Inflammatory macrophage treated with lipopolysaccharide for 1 hour (primary cell): Measurements from ENCODE around the gene CLDN1.

ENCODE experiments used
- DNase-seq, 2 donors: peaks; one replicate each; pipeline ENCODE4 v3.0.0-alpha.2; 2020 to 2022

The CLDN1 gene

DNA sequence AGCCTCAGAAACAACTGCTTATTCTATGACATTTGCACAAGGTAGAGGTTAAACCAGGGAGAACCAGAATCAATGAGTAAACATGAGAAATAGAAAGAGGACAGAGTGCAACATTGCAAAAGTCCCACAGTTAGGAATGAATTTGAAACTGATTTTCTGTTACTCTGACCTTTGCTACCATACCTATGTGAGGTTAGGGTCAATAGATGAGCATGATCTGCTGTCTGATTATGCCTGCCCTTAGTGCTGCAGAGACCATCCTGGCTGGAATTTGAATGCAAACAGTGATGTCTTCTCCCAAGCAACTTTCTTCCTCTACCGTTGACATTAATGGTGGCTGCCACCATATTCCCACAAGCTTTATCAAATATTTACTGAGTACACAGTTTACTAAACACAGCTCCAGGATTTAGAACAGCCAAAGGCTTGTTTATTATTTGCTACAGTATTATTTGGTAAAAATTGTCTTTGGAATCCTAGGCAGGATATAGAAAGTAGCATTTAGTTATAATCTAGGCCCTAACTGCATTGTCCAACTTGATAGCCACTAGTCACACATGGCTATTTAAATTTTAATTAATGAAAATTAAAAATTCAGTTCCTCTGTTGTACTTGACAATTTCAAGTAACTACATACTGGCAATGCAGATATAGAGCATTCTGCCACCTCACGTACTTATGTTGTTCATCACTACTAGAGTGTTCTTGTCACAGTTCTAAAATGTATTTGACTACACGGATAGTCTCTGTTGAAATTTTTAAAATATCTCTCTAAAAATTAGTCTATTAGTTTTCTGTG is 8.9 kb upstream of the CLDN1 start:
- no peak for DNase-seq

DNA sequence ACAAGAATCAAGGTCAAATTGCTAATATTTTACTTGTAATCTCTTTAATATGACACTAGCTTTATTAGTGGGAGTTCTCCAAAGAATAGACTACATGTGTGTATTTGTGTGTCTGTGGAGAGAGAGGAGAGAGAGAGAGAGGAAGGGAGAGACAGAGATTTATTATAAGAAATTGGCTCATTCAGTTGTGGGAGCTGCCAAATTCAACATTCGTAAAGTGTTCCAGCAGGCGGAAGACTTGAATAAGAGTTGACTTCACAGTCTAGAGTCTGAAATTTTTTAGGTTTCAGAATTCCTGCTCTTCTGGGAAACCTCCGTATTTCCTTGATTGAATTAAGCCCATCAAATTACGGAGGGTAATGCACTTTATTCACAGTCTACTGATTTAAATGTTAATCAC is 4.7 kb upstream of the CLDN1 start:
- DNase-seq, result no peak

DNA sequence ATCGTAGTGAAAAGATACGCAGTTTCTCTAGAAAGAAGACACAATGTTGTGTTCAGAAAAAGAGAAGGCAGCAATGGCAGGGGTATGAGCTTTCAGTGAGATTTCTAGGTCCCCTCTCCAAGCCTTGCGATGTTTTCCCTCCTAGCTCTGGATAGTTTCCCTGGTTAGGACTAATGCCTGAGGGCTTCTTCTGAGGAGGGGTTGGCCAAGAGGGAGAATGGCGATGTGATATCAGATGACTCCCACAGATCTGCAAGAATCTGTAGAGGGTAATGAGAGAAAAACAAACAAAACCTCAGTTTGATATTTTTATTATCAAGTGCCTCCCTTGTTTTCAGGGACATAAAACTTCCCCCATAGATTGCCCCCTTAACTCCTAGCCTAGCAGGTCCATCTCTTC is 4.1 kb upstream of the CLDN1 start:
- no peak for DNase-seq

DNA sequence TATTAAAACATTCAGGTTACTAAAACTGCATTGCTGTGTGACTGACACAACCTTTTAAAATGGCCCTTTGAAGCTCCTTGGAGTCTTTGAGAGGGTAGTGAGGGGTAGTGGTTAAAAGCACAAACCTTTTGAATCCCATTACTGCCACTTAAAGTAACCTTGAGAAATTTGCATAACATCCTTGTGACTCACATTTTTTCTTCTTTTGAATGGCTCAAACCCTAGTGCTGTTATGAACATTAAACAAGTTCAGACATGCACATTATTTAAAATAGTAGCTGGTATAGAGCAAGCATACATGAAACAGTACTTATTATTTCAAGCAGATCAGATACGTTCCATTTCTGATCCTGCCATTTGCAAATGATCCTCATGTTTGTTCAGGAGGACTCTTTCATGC is 3.7 kb upstream of the CLDN1 start:
- DNase-seq, result no peak

DNA sequence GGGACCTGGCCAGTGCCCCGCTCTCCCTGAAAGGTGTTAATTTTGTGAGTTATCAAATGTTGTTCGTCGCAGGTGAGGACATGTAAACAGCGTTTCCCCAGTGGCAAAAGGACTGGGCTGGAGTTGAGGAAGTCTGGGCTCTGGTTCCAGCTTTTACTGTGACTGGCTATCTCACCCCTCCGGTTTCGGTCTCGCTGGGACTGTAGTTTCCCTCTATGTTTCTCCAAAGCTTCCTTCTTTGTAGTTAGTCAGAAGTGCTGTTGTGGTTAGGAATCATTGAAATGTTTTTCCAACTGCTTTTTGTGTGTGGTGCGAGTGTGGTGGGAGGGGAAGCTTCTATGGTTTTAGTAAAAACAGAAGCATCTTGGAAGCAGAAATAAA is 990 bp upstream of the CLDN1 start:
- DNase-seq, result peak; percentile 81 to 82

DNA sequence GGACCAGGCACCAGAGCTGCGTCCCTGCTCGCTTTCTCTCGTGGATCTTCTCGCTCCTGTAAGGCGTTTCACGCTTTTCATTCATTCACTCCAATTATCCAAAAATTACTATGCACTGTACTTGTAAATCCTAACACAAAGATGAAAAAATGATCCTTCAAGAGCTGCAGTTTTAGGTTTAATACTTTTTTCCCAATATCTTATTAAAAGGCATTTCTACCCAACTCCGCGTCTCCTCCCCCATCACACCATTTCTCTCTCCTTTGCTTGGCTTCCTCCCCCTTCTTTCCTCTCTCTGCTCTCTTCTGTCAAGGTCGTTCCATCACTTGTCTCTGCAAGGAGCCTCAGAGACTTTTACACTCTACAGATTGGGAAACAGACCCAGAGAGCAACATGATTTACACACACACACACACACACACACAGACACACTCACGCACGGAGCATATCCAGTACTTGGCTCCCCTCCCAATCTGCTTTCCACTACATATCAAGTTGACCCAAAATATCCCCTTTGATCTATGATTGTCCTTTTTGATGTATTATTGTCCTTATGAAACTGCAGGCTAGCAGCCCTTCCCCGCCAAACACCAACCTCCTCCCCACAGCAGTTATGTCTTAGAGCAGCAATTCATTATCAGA is 479 bp upstream of the CLDN1 start:
- peak in 1 of 2 donors; percentile 6 for DNase-seq

DNA sequence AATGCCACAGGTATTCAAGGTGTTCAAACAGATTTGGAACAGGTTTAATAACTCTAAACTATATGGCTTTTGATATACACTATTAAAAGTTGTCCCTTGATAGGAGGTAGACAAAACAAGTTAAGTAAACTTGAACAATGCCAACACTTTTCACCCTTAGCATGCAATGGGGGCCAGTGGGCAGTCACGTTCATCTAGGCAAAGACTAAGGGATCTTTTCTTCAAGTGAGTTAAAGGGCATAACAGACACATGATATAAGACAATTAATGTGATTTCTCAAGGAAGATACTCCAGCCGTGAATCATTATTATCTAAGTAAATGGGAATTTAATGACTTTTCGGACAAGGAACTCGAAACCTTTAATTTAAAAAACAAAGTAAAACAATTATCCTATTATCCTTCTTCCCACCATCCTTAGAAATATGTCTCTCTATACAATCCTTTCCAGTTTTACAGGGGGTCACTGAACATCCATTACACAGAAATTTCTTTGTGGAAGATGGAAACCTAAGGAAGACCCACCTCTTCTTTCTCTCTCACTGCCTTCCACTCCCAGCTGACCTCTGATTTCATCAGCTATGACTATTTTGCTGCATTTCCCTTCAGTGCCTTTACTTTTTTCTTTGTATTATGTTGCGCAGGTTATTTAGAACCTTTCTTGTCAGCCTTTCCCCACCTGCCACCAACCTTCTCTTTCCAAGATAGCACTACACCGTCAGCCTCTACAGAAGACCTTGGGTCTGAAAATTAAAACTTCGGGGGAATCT is 1.5 kb downstream of the CLDN1 start:
- no peak for DNase-seq

DNA sequence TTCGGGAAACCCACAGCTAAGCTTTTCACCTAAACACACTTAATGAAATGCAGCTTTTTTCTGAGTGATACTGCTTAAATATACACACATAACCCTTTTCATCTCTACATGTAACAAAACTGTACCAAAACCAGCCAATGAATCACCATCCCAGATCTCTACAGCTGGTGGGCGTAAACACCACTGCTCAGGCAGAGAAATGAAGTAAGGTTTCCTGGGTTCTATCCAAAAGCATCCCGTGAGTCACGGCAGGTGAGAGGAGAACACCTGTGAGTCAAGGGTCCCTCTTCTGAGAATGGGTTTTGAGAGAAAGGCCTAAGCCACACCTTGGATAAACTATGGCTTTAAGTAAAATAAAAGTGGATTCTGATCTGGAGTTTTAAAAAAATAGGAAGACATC is 2.6 kb downstream of the CLDN1 start:
- DNase-seq, result no peak

DNA sequence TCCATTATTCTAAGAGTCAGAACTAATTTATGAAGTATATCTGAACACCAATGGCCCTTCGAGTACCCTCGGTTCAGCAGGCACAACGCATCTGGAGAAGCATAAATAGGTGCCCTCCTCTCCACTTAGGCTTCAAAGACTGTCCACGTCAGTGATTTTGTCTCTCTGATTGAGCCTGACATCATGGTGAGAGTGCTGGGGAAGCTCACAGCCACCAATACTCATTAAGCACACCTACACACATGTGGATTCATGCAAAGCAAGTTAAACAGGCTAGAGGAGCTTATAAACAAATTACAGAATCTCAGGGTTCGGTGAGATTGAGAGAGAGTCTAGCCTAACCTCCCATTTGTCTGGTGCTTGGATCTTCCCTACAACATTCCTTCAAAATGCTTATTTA is 3.6 kb downstream of the CLDN1 start:
- DNase-seq, result no peak

DNA sequence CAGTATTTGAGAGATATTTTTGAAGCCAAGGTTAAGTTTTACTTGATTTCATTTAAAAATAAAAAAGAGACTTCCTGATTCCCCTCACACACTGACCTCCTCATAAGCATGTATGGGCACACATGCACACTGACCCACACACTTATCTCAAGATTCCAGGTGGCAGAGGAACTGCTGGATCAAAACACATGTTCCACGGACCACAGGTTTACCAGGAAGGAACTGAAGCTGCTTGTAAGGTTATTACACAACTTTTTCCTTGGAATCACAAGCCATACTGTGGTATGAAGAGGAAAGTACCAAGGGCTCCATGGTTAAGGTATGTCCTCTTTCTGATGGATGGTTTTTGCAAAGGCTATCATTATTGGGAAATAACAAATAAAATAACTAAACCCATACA is 7.5 kb downstream of the CLDN1 start:
- no peak for DNase-seq

DNA sequence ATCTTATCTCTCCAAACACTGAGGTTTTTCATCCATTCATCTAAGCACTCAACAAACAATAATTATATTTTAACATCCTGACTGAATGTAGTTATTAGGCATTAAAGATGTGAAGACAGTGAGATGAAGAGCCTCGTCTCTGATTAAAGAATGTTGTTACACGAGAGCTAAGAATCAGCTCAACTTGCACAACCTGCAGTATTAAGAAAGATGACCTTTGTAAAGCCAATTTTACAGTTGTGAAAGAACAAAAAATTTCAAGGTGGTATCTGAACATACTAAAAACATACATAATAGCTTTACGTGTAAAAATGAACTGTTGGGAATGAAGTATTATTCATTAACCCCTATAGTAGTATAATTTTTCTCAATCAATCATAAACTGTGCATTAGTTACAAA is 12.8 kb downstream of the CLDN1 start:
- DNase-seq, result no peak

DNA sequence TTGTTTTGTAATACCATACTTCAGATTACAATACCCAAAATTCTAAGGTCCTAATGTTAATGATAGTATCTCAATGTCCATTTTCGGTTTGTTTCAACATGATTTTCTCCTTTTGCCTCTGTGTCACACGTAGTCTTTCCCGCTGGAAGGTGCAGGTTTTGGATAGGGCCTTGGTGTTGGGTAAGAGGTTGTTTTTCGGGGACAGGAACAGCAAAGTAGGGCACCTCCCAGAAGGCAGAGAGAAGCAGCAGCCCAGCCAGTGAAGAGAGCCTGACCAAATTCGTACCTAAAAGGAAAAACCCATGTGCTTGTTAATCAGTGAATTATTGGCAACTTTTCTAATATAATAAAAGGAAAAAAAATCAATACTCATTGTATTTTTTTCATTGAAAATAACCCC is 14.1 kb downstream of the CLDN1 start:
- DNase-seq, result no peak

DNA sequence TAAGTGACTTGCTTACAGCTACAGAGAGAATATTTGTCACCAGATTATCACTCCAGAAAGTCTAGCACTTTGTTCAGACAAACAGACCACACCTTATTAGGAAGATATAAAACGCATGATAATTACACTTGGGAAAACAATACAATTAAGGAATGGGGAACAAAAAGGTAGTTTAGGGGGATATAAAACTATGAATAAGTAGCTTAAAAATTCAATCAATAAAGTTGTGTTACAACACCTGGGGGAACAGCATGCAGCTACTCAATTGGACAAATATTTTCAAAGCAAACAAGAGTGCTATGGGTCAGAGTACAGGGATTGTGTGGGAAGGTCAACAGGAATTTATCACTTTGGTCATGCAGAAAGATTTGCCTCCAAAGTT is 15.1 kb downstream of the CLDN1 start:
- no peak for DNase-seq

DNA sequence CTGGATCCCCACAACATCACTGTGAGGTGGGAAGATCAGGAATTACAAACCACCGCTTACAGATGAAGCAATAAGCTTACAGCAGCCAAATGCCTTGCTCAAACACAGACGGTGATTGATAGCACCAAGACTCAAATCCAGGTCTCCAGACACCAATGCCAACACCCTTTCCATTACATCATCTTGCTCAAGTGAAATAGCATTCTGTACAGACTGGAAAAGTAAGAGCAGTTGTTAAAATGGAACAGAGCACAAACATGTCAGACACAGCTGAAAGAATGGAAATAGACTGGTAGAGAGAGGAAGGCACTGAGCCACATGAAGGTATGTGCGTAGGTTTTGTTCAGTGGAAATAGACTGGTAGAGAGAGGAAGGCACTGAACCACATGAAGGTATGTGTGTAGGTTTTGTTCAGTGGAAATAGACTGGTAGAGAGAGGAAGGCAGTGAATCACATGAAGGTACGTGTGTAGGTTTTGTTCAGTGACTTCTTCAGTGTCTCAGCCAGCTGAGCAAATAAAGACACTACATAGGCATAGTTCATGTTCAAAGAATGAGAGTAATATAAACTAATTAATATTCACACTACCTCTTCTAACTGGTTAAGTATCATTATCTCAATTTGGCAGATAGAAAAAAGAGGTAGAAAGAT is 15.6 kb downstream of the CLDN1 start:
- DNase-seq, result no peak

DNA sequence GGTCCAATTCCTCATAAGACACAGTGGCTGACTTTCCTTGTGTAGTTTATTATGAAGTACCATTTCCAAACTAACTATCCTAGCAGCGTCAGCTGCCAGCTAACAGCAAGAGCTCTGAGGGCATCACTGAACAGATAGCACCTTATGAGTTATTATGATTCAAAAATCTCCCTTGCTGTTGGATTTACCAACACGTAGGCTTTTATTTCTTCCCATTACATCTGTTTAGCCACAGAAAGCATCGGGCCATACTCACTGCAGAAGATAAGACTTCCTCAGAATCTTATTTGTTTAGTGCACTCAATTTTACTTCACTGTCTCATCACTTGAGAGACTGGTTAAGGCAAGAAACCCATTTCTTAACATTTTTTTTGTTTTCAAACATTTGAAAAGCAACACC is 16.2 kb downstream of the CLDN1 start:
- DNase-seq, result no peak

DNA sequence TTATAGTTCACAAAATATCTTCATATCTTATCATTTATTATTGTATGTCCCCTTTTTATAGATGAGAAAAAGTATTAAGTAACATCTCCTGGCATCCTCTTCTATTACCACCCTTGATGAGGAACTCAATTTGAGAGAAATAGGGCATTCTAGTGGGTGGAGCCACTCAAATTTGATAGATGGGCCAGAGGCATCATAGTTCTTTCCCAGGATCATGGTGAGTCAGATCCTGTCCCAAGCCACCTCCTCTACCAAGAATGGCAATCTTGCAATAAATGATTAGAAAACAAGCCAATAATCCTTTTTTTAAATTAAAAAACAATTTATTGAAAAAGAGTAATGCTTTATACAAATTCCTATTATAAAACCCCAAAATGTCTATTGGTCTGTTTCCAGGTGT is 16.8 kb downstream of the CLDN1 start:
- DNase-seq, result peak in 1 of 2 donors; percentile 19

DNA sequence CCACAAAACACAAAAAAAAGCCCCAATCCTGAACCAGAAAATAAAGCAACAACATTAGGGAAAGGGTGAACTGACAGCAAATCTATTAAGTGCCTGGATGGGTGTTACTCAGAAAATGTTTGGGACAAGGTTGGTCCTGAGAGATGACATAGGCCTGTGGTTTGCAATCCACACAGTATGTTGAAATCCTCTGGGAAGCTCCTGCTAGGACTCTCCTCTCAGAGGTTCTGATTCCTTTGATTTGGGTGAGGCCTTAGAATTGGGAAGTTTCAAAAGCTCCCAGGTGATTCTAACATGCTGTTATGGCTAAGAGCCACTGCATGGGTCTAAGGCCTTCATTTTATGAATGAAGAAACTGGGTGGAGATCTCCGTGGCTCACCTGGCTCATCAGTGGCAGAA is 18.4 kb downstream of the CLDN1 start:
- DNase-seq, result no peak

DNA sequence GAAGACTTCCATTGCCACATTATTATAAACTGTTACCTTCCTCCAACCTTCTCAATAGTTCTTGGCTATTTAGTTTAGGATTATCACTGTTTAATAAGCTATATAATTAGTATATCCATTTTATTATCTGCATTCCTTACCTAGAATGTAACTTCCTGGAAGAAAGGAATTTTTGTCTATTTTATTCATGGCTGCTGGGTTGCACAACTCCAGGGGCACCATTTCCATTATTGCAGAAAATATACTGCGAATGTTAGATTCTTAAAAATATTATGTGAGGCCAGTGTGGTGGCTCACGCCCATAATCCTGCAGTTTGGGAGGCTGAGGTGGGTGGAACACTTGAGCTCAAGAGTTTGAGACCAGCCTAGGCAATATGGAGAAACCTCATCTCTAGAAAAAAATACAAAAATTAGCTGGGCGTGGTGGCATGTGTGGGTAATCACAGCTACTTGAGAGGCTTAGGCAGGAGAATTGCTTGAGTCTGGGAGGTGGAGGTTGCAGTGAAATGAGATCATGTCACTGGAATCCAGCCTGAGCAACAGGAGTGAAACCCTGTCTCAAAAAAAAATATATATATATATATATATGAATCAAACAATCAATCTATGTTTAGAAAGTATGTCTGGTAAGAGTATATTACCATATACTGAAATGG is 19.9 kb downstream of the CLDN1 start:
- DNase-seq, result no peak

DNA sequence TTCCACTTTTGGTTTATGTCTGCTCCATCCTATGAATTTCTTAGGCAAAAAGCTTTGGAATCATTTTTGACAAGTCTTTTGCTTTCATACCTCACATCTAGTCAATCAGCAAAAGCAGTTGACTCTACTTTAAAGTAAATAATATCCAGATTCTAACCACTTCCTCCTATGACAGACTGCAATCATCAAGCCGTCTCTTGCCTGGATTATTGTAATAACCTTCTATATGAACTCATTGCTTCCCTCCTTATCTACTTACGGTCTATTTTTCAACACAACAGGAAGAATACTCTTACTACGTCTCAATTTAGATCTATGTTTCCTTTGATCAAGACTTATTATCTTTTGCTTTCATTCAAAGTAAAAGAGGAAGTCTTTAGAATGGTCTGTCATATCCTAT is 20.7 kb downstream of the CLDN1 start:
- DNase-seq, result peak; percentile 13 to 29

DNA sequence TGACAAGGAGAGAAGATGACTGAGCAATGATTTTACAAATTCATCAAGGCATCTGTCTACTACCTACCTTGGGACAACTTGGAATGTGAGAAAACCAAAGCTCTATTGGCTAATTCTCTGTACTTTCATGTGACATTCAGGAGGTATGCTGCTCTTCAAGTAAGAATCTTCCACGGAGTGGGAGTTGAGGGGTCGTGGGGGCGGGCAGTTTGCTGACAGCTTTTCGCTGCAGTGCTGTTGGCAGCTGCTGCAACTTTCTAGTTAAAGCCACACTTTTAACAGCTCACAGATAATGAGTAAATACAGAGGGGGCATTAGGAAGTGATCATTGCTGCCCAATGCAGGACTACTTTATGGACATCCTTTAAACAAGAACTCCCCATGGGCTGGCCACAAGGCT is 22.3 kb downstream of the CLDN1 start:
- no peak for DNase-seq

DNA sequence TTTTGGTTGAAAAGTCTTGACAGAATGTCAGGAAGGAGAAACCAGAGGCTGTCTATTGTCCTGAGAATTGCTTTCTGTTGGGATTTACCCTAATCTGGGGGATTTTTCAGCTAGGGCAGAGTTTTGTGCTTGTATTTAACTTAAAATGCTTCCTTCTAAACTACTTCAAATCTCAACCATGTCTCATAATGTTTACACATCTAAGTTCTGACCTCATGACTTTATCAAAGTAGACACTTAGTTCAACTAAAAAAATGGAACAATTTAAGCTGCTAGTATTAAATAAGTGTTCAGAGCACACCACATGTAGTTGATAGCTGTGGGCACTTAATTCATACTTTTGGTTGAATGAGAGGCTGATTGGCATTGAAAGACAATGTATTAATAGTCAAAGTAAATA is 28.2 kb downstream of the CLDN1 start:
- DNase-seq, result no peak

DNA sequence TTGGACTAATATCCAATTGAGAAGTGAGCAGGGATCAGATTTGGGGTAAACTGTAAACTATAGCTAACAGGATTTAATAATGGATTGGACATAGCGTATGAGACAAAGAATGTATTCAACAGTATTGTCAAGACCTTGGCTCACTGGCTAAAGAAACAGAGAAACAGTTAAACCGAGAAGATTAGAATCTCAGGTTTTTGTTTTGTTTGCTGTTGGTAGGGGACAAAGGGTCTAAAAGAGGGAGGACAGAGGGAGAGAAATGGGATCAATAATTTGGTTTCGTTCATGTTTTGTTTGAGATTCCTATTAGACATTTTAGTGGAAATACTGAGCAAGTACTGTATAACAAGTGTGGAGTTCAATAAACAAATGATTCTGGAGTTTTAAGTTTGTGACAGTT is 28.6 kb downstream of the CLDN1 start:
- DNase-seq, result no peak

DNA sequence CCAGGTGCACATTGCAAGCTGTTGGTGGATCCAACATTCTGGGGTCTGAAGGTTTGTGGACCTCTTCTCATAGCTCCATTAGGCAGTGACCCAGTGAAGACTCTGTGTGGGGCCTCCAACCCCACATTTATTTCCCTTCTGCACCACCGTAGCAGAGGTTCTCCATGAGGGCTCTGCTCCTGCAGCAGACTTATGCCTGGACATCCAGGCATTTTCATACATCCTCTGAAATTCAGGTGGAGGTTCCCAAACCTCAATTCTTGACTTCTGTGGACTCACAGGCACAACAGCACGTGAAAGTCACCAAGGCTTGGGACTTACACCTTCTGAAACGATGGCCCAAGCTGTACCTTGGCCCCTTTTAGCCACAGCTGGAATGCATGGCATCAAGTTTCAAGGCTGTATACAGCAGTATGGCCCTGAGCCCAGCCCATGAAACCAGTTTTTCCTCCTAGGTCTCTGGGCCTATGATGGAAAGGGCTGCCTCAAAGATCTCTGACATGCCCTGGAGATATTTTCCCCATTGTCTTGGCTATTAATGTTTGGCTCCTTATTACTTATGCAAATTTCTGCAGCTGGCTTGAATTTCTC is 30.2 kb downstream of the CLDN1 start:
- DNase-seq, result no peak
